IgD-negative memory B cell (primary cell): ENCODE results near the gene USP7. TPM values are rescaled to one million over a fixed set of nuclear protein-coding genes. Genes with fewer than 3 reads are reported as not detected.

Source experiments
- H3K27ac Mint-ChIP-seq, 3 donors: one replicate each; pipeline ENCODE4 v1.8.0; 2020 to 2022; ENCODE audit warnings: mild to moderate bottlenecking in 3 of 3, mixed read lengths in 3 of 3, moderate library complexity in 1 of 3
- H3K27me3 Mint-ChIP-seq: one replicate; pipeline ENCODE4 v1.8.0; 2021; ENCODE audit warnings: mixed read lengths
- H3K36me3 Mint-ChIP-seq: one replicate; pipeline ENCODE4 v1.8.0; 2020; ENCODE audit warnings: mild to moderate bottlenecking, mixed read lengths
- H3K4me1 Mint-ChIP-seq, 3 donors: one replicate each; pipeline ENCODE4 v1.8.0; 2020 to 2022; ENCODE audit warnings: mixed read lengths in 3 of 3, mild to moderate bottlenecking in 1 of 3
- H3K4me3 Mint-ChIP-seq, 4 donors: one replicate each; pipeline ENCODE4 v1.8.0; 2020 to 2022; ENCODE audit warnings: mild to moderate bottlenecking in 4 of 4, mixed read lengths in 4 of 4, moderate library complexity in 3 of 4
- H3K9me3 Mint-ChIP-seq, 3 donors: one replicate each; pipeline ENCODE4 v1.8.0; 2020 to 2021; ENCODE audit warnings: mixed read lengths in 3 of 3, mild to moderate bottlenecking in 1 of 3
- polyA plus RNA-seq: library from polyadenylated mRNA; unstranded; fragments of 300-500 nt; fragmentation: Illumina TruSeq; gene quantifications from one replicate; pipeline ENCODE4 v1.2.3, GENCODE V29; 2021

Gene USP7
- polyA plus RNA-seq, 1 donor from 2014 or later, result 9.4 TPM

DNA sequence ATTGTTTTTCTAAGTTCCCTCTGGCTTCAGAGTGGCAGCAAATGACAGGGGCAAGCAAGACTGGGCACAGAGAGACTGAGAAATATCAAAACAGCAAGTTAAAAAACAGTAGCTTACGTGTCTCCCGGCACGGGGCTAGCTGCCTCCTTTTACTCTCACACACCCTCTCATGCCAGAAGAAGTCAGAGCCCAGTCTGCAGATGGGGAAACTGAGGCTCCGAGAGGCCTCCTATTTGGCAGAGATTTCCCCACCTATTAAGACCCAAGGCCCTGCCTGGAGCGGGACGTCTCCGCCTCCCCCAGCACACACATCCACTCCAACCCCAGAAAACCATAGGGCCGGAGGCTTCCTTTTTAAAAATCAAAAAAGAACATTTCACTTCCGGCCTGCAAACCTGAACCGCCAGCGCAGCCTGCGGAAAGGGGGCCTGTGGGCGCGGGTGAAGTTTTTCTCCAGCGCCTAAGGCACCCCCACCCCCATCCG is 95.7 kb downstream of the USP7 start:
- peak overlapping the region; percentile 71 to 91 (median 82) for H3K27ac Mint-ChIP-seq
- peak overlapping the region; percentile 89 to 96 (median 92) for H3K4me3 Mint-ChIP-seq
- peaks cover 34 to 45% (median 39%) of the 10 kb centered on the region in 3 donors for H3K4me1 Mint-ChIP-seq
- H3K9me3 Mint-ChIP-seq, result no peaks in the 10 kb centered on the region
- H3K27me3 Mint-ChIP-seq, result no peaks in the 10 kb centered on the region
- no peaks in the 10 kb centered on the region for H3K36me3 Mint-ChIP-seq

DNA sequence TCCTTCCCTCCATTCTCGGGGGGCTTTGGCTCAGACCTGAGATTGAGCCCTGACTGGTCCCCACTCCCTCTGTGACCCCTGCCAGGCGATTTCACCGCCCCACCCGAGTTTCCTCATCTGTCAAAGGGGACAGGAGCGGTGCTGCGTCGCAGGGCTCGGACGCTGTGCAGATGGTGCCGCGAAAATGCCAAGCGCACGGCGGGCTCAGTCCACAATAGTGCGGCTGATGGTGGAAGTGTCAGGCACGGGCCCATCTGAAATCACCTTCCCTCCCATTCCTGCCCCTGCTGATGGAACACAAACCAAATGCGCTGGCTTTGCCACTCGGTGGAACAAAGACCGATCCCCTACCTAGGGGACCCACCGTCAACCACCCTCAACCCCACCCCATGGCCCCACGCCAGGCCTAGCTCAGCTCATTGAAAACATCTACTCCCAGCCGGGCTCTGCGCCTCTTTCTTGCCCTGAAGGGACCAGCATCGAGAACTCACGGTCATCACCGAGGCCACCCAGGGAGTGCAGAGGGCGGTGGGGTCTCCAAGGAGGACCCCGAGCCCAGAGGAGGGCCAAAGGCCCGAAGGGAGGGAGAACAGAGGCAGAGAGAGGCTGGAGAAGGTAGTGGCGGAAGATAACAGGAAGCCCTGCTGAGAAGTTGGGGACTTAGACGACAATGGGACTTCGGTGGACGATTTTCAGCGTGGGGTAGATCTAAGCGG is 96.3 kb downstream of the USP7 start:
- H3K27me3 Mint-ChIP-seq, result no peaks in the 10 kb centered on the region
- H3K4me1 Mint-ChIP-seq, result peaks cover 34 to 45% (median 39%) of the 10 kb centered on the region in 3 donors
- H3K9me3 Mint-ChIP-seq, result no peaks in the 10 kb centered on the region
- H3K36me3 Mint-ChIP-seq, result no peaks in the 10 kb centered on the region
- peak overlapping the region; percentile 89 to 96 (median 92) for H3K4me3 Mint-ChIP-seq
- peak overlapping the region; percentile 71 to 91 (median 82) for H3K27ac Mint-ChIP-seq

DNA sequence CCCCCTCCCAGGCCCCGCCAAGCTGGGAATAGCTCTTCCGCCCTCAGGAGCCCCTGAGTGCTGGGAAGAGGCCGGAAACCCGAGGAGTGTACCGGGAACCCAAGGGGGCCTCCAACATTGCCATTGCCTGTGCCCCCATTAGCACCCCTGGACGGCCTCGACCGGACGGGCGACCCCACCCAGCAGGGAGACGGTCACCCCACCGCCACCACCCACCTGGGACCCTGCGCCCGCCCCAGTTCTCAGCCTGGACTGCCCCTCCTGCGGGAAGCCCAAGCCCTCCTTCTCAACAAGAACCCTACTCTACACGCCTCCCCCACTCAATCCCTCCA is 96.9 kb downstream of the USP7 start:
- no peaks in the 10 kb centered on the region for H3K27me3 Mint-ChIP-seq
- no peaks in the 10 kb centered on the region for H3K9me3 Mint-ChIP-seq
- peak overlapping the region; percentile 71 to 82 (median 71) for H3K27ac Mint-ChIP-seq
- peak overlapping the region; percentile 89 to 96 (median 92) for H3K4me3 Mint-ChIP-seq
- no peaks in the 10 kb centered on the region for H3K36me3 Mint-ChIP-seq
- peaks cover 34 to 49% (median 39%) of the 10 kb centered on the region in 3 donors for H3K4me1 Mint-ChIP-seq

DNA sequence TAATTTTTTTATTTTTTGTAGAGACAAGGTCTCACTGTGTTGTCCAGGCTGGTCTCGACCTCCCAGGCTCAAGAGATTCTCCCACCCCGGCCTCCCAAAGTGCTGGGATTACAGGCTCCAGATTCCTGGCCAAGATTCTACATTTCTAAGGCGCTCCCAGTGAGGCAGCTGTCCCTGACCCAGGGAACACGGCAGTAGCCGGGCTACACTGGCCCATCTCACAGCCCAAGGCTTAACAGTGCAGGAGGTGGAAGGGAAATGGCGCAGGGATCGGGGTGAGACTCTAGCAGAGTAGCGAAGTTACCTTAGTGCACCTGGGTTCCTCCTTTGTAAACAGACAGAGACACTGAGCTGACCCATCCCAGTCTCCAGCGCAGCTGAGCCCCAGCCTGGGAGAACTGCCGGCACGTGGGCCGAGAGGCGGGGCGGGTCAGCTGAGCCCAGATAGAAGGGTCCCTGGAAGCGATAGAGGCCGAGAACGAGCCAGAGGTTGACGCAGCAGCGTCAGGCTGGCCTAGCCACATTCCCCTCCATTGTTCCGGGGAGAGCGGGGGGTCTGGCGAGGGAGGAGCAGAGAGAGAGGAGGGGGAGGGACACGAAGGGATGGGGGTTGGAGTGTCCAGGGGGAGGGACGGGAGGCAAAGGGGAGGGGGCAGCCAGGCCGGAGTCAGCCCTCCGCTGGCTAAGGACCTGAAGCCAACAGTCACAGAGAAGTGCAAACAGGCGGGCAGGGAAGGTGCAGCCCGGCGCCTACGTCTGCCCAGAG is 97.4 kb downstream of the USP7 start:
- H3K27me3 Mint-ChIP-seq, result no peaks in the 10 kb centered on the region
- peaks cover 34 to 49% (median 39%) of the 10 kb centered on the region in 3 donors for H3K4me1 Mint-ChIP-seq
- no peaks in the 10 kb centered on the region for H3K9me3 Mint-ChIP-seq
- peak overlapping the region in 1 of 3 donors; percentile 69 for H3K27ac Mint-ChIP-seq
- peak overlapping the region in 2 of 4 donors; percentile 76 to 81 for H3K4me3 Mint-ChIP-seq
- no peaks in the 10 kb centered on the region for H3K36me3 Mint-ChIP-seq

DNA sequence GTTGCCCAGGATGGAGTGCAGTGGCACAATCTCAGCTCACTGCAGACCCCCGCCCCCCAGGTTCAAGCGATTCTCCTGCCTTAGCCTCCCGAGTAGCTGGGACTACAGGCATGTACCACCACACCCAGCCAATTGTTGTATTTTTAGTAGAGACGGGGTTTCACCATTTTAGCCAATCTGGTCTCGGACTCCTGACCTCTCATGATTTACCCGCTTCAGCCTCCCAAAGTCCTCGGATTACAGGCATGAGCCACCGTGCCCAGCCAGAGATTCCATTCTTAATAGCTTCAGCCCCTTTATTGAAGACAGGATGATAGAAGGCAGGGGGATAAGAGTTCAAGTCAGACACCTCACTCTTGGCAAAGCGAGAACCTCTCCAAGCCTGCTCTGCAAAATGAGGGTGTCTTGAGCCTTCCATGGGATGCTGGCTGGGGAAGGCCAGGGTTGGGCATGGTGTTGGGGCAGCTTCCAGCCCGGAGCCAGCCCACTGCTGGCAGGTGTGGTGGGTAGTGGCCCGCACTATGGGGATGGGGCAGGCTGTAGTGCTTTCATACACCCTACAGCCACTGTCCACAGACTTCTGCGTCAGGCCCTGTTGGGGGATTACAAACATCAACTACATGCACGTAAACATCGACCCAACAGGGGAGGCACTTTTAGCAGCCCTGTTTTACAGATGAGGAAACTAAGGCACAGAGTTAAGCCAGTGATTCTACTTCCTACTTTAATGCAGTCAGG is 98.4 kb downstream of the USP7 start:
- Mint-ChIP-seq H3K4me3 (peak overlapping the region in 2 of 4 donors; percentile 58 to 81), H3K4me1 (peaks cover 27 to 44% (median 32%) of the 10 kb centered on the region in 3 donors), H3K9me3 (no peaks in the 10 kb centered on the region), H3K27ac (peak overlapping the region in 2 of 3 donors; percentile 69 to 76), H3K36me3 (no peaks in the 10 kb centered on the region), H3K27me3 (no peaks in the 10 kb centered on the region)

DNA sequence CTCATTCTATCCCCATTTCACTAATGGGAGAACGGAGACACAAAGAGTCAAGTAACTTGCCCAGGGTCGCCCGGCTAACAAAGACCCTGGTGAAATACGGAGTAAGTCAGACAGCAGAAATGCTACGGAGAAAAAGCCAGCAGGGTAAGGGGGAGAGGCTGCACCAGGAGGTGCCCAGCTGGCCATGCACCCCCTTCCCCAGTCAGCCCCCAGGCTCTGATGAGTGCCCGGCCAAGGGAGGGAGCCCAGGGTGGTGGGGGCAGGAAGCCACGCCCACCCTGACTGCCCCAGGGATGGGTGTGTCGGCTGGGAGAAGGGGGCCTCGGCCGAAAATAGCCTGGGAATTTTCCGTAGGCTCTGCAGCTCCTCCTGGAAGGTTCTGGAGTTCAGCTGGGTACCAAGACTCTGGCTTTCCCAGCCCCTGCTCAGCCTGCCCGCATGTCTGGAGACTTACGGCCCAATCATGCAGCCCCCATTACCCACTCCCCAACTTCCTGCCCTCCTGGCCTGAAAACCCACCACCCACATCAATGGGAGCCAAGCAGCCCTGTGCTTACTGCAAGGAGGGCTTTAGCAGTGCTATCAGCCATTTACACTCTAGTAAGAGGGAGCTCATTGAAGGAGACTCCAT is 99.1 kb downstream of the USP7 start:
- Mint-ChIP-seq H3K4me3 (peak overlapping the region in 3 of 4 donors; percentile 61 to 81 (median 65)), H3K9me3 (no peaks in the 10 kb centered on the region)

DNA sequence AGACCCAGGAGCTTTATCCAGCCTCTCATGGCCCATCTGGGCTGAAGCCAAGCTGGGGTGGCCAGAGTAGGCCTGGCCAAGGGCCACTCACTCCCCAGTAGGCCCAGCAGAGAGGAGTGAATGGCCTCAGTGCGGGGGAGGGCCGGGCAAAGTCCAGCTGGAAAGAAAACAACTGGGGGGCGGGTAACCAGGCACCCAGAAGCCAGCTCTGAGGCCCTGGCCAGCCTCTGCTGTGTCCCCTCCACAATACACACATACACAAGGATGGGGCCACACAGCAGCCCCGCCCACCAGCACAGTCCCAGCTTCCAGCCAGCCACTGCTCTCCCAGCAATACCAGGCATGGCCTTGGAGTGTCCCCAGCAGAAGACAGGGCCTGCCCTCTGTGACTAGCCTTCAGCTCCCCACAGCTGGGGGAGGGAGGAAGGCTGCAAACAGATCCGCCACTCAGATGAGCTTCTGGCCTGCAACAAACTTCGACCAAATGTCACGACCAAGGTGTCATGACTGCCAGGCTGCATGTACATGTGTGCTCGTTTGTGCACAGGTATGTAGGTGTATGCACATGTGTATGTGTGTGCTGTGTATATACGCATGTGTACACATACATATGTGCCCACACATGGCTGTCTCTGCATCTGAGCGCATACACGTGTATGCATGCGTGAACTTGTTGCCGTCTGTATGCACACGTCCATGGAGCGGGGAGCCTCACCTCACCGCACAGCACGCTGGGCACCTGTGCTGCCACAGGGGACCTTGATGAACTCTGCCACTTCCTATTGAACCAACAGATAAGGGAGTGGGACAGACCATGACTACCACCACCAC is 99.9 kb downstream of the USP7 start:
- no peaks in the 10 kb centered on the region for H3K36me3 Mint-ChIP-seq
- H3K4me3 Mint-ChIP-seq, result peak overlapping the region in 3 of 4 donors; percentile 61 to 65 (median 65)
- H3K27ac Mint-ChIP-seq, result peak overlapping the region in 1 of 3 donors; percentile 70
- H3K27me3 Mint-ChIP-seq, result no peaks in the 10 kb centered on the region
- H3K9me3 Mint-ChIP-seq, result no peaks in the 10 kb centered on the region
- H3K4me1 Mint-ChIP-seq, result peaks cover 20 to 41% (median 28%) of the 10 kb centered on the region in 3 donors

More for the DNA sequence above, 99.1 kb downstream of the USP7 start:
- Mint-ChIP-seq H3K27ac (peak overlapping the region in 1 of 3 donors; percentile 76), H3K36me3 (no peaks in the 10 kb centered on the region), H3K27me3 (no peaks in the 10 kb centered on the region), H3K4me1 (peaks cover 27 to 44% (median 32%) of the 10 kb centered on the region in 3 donors)

DNA sequence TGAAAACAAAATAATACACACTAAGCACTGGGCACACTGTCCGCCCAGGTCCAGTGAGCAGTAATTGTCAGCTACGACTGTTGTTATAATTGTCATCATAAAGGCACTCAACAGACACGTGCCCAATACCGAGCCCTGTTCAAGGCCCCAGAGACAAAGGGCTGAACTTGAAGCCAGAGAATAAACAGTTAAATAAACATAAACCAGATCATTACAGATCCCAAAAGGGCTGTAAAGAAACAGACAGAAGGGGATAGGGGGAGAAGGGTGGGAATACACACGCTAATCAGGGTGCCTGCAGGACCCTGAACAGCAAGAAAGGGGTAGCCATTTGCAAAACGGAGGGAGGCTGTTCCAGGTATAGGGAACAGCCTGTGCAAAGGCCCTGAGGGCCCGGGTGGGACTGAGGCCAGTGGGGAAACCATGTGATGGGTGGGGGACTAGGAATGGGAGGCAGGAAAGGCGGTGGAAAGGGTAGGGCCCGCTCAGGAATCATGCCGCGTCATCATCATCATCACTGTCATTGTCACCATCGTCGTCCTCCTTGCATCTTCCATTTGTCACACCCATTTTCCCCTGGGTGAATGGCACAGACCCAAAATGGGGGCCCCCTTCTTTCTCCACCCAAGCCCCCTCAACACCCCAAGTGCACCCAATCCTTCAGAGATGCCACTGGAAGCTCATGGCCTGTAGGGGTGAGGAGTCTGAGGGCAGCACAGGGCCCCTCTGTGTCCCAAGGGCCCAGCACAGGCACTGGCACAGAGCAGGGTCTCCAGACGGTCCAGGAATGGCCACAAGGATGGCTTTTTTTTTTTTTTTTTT is 101.2 kb downstream of the USP7 start:
- no peaks in the 10 kb centered on the region for H3K9me3 Mint-ChIP-seq
- H3K36me3 Mint-ChIP-seq, result no peaks in the 10 kb centered on the region
- H3K27ac Mint-ChIP-seq, result peak overlapping the region in 1 of 3 donors; percentile 31
- no peaks in the 10 kb centered on the region for H3K27me3 Mint-ChIP-seq
- peaks cover 14 to 35% (median 26%) of the 10 kb centered on the region in 3 donors for H3K4me1 Mint-ChIP-seq
- H3K4me3 Mint-ChIP-seq, result no peak overlapping the region

DNA sequence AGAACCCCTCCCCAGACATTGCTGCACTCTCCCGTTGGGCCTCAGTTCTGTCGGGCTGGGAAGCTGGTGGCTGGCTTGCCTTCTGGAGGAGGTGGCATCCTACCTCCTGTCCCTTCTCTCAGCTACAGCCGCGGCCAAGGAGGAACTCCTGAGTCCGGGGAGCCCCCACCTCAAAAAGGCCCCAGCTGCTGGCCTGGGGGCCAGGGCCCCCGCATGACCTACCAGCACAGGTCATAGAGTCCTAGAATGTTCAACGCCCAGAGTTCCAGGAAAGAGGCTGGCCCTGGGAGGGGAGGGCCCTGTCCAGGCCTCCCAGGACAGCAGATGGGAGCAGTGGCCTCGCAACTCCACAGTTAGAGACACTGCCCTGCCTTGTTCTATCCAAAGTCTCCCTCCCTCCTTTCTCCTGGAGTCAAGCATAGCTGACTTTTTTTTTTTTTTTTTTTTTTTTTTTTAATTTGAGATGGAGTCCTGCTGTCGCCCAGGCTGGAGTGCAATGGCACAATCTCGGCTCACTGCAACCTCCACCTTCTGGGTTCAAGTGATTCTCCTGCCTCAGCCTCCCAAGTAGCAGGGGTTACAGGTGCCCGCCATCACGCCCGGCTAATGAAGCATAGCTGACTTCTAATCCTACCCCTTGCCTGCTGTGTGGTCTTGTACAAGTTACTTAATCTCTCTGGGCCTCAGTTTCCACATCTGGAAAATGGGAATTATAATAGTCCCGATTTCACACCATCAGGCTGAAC is 102.0 kb downstream of the USP7 start:
- no peaks in the 10 kb centered on the region for H3K27me3 Mint-ChIP-seq
- no peaks in the 10 kb centered on the region for H3K9me3 Mint-ChIP-seq
- peaks cover 2% of the 10 kb centered on the region for H3K36me3 Mint-ChIP-seq
- peaks cover 13 to 32% (median 25%) of the 10 kb centered on the region in 3 donors for H3K4me1 Mint-ChIP-seq
- no peak overlapping the region for H3K4me3 Mint-ChIP-seq
- peak overlapping the region in 2 of 3 donors; percentile 31 to 47 for H3K27ac Mint-ChIP-seq

DNA sequence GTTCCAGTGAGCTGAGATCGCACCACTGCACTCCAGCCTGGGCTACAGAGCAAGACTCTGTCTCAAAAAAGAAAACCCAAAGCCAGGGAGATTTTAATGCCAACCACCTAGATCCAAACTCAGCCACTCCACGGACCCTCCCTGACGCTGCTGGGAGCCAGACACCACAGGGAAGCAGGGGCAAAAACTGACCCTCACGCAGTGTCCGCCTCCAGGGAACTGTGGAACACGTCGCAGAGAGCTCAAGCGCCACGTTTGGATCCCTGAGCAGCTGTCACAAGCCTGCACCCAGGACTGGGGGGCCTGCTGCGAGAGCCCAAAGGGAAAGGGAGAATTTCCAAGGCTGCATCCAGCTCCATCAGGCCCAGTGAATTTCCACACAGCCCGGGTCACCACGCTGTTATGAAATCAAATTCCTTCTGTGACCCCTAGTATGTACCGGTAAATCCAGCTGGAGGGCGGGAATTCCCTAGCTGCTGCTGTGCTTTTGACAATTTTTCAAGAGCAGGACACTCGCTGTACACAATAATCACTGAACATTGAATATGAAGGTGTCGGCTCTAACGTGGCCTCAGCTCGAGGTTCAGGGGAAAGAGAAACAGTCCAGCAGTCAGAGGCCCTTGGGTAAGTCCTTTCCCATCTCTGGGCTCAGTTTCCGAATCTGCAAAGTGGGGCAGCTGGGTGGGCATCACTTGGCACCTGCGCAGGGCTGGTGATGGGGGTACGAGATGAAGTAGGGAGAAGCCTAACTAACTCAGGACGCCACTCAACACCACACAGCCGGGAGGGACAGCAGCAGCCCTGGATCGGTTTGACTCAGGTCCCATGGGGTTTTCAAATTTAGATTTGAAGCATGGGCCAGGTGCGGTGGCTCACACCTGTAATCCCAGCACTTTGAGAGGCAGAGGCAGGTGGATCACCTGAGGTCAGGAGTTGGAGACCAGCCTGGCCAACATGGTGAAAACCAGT is 103.5 kb downstream of the USP7 start:
- no peaks in the 10 kb centered on the region for H3K9me3 Mint-ChIP-seq
- peak overlapping the region in 1 of 3 donors; percentile 80 for H3K27ac Mint-ChIP-seq
- H3K4me1 Mint-ChIP-seq, result peaks cover 9 to 28% (median 20%) of the 10 kb centered on the region in 3 donors
- no peak overlapping the region for H3K4me3 Mint-ChIP-seq
- peaks cover 3% of the 10 kb centered on the region for H3K36me3 Mint-ChIP-seq
- H3K27me3 Mint-ChIP-seq, result no peaks in the 10 kb centered on the region

DNA sequence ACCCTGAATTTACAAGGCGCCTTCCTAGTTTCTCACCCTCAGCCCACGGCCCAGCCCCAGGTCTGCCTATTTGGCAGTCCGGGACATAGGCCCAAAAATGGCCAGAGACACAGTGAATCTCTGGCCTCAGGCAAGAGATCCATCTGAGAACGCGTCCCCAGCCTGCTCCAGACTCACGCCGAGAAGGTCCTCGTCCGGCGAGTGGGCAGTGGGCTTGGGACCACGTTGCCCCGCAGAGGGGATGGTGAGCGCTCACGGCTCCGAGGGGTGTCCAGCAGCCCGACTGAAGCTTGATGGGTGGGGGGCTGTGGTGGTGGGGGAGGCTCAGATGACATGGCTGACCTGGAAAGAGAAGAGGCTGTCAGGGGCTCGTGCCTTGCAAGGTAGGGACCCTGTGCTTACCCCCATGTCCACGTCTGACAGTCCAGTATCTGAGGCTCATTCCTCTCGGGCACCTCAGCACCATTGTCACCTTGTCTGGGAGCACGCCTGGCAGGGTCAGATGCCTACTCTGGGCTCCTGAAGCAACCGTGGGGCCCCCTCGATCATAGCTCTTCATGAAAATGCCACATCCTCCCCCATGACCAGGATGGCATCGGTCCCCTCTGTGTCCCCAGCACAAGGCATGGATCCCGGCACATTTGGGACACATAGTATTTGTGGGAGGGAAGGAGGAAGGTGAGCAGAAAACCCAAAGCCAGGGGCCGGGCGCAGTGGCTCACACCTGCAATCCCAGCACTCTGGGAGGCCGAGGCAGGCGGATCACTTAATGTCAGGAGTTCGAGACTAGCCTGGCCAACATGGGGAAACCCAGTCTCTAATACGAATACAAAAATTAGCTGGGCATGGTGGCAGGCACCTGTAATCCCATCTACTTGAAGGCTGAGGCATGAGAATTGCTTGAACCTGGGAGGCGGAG is 104.5 kb downstream of the USP7 start:
- no peak overlapping the region for H3K4me3 Mint-ChIP-seq
- H3K9me3 Mint-ChIP-seq, result no peaks in the 10 kb centered on the region
- peaks cover 4 to 20% (median 13%) of the 10 kb centered on the region in 3 donors for H3K4me1 Mint-ChIP-seq
- peaks cover 4% of the 10 kb centered on the region for H3K36me3 Mint-ChIP-seq
- peak overlapping the region in 1 of 3 donors; percentile 80 for H3K27ac Mint-ChIP-seq
- H3K27me3 Mint-ChIP-seq, result no peaks in the 10 kb centered on the region
